ENCODE data around the gene PNMA6E.

Gene PNMA6E

GRCh38 chrX:153435845-153436244 lies 34.7 kb upstream of the PNMA6E start:
- DNase-seq (ENCODE audit: low read depth in 1 of 2, low spot score in 1 of 2) = no peak

- no peak for DNase-seq (ENCODE audit: low read depth in 1 of 2, low spot score in 1 of 2)
Observed at GRCh38 chrX:153434801-153435200, 33.7 kb upstream of the PNMA6E start.

- DNase-seq (ENCODE audit: low read depth in 1 of 2, low spot score in 1 of 2) = no peak
Observed at GRCh38 chrX:153433781-153434285, 32.7 kb upstream of the PNMA6E start.

- no peak for DNase-seq (ENCODE audit: low read depth in 1 of 2, low spot score in 1 of 2)
Observed at GRCh38 chrX:153433161-153433680, 32.1 kb upstream of the PNMA6E start.

DNA sequence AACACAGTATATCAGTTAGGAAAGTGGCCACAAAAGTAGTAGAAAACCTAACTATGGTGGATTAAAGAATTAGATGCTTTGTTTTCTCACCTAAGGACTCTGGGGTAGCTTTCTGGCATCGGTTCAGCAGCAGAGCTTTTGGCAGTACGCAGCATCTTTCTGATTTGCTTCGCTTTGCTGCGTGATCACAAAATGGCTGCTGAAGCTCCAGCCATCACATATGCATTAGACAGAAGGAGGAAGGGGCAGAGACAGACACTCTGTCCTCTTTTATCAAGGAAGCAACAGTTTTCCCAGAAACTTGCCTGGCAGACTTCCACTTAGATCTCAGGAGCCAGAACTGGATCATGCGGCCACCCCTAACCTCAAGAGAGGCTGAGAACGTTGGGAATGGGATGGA lies 29.6 kb upstream of the PNMA6E start:
- no peak for DNase-seq (ENCODE audit: low read depth in 1 of 2, low spot score in 1 of 2)

GRCh38 chrX:153426204-153426603 lies 25.1 kb upstream of the PNMA6E start:
- DNase-seq (ENCODE audit: low read depth in 1 of 2, low spot score in 1 of 2) = no peak

DNA sequence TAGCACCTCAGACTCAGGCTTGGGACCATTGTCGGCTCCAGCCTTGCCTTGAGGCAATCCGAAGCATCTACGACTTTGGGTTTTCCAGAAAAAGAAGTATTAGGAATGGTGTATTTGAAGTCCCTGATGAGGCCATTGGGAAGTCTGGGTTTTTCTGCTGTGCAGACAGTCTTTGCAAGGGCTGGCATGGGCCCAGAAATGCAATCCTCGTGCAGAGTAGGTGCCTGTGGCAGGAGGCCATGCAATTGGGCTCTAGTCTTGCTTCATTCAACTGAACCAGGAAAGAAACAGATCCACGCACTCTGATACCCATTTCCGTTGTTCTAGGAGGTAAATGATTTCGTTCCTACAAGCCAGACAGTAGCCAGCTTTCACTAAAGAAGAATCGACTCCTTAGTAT lies 22.5 kb upstream of the PNMA6E start:
- no peak for DNase-seq (ENCODE audit: low read depth in 1 of 2, low spot score in 1 of 2)

GRCh38 chrX:153421856-153422255 lies 20.7 kb upstream of the PNMA6E start:
- DNase-seq (ENCODE audit: low read depth in 1 of 2, low spot score in 1 of 2) = no peak

GRCh38 chrX:153420851-153421599 lies 19.9 kb upstream of the PNMA6E start:
- DNase-seq (ENCODE audit: low read depth in 1 of 2, low spot score in 1 of 2) = no peak

DNA sequence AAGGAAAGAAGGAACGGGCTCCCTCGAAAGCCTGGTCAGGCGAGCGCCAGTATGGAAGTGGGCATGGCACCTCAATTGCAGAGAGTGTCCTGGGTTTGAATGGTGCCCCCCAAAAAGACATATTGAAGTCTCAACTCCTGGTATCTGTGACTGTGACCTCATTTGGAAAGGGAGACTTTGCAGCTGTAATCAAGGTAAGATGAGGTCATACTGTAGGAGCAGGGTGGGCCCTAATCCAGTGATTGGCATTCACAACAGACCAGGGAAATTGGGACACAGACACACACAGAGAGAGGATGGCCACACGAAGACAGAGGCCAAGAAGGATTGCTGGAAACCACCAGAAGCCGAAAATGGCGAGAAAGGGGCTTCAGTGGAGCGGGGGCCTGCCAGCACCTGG lies 16.5 kb upstream of the PNMA6E start:
- no peak for DNase-seq (ENCODE audit: low read depth in 1 of 2, low spot score in 1 of 2)

- no peak for DNase-seq (ENCODE audit: low read depth in 1 of 2, low spot score in 1 of 2)
Observed at GRCh38 chrX:153416781-153417450, 15.8 kb upstream of the PNMA6E start.

- DNase-seq (ENCODE audit: low read depth in 1 of 2, low spot score in 1 of 2) = no peak
Observed at GRCh38 chrX:153414856-153415510, 13.8 kb upstream of the PNMA6E start.

GRCh38 chrX:153413731-153414130 lies 12.6 kb upstream of the PNMA6E start:
- DNase-seq (ENCODE audit: low read depth in 1 of 2, low spot score in 1 of 2) = no peak

- DNase-seq (ENCODE audit: low read depth in 1 of 2, low spot score in 1 of 2) = no peak
Observed at GRCh38 chrX:153412746-153413720, 11.9 kb upstream of the PNMA6E start.

GRCh38 chrX:153411988-153412574 lies 10.9 kb upstream of the PNMA6E start:
- DNase-seq (ENCODE audit: low read depth in 1 of 2, low spot score in 1 of 2) = no peak

- DNase-seq (ENCODE audit: low read depth in 1 of 2, low spot score in 1 of 2) = peak in 1 of 2 donors; percentile 23
Observed at GRCh38 chrX:153411255-153411987, 10.3 kb upstream of the PNMA6E start, which contains the start of gene ZFP92. ZFP92 (plus strand) TSS chrX:153411472; CDS start chrX:153418323, 6,851 bp downstream.

- DNase-seq (ENCODE audit: low read depth in 1 of 2, low spot score in 1 of 2) = no peak
Observed at GRCh38 chrX:153410888-153411254, 9.7 kb upstream of the PNMA6E start.

- no peak for DNase-seq (ENCODE audit: low read depth in 1 of 2, low spot score in 1 of 2)
Observed at GRCh38 chrX:153410373-153410772, 9.2 kb upstream of the PNMA6E start.

GRCh38 chrX:153409414-153410101 lies 8.4 kb upstream of the PNMA6E start:
- DNase-seq (ENCODE audit: low read depth in 1 of 2, low spot score in 1 of 2) = no peak
